HEK293 (cell line): Measurements from ENCODE around the gene ZNF367.
A peak's percentile ranks its signal among the peaks of the same experiment; 100 is the strongest.

Experiments used
- CTCF ChIA-PET: fragments of 350-600 bp; formaldehyde crosslinking; extraction: SDS; loops from one replicate; lab custom pipeline; 2021; ENCODE audit warnings: antibody characterized with exemption; lab: Yijun Ruan, JAX
- POLR2A ChIA-PET: fragments of 300-600 bp; formaldehyde crosslinking; extraction: SDS; loops from one replicate; lab custom pipeline; 2020; ENCODE audit warnings: antibody characterized with exemption, inconsistent platforms; lab: Yijun Ruan, JAX
- H3K27ac ChIP-seq: fragments of 200-500 bp; sonication (Bioruptor generic); 2 replicates; pipeline ENCODE4 v1.5.1; 2014; ENCODE audit warnings: low read depth, low read length, control low read depth, inconsistent platforms; ENCODE audit errors: extremely low read depth
- H3K36me3 ChIP-seq, 2 experiments: fragments of 200-500 bp in 1 of 2; sonication (Bioruptor generic) in 1 of 2; 1 replicate in 1 of 2; 2 replicates in 1 of 2; pipeline ENCODE4 v1.5.1; 2014 to 2017; ENCODE audit warnings: inconsistent platforms in 2 of 2, low read length in 2 of 2; ENCODE audit not compliant: control insufficient read depth in 2 of 2, insufficient read depth in 1 of 2
- H3K4me1 ChIP-seq: fragments of 200-500 bp; sonication (Bioruptor generic); 2 replicates; pipeline ENCODE4 v1.5.1; 2014; ENCODE audit warnings: mild to moderate bottlenecking, low read length, inconsistent platforms; ENCODE audit not compliant: control insufficient read depth, insufficient read depth
- H3K4me3 ChIP-seq: 2 replicates; pipeline ENCODE4 v1.5.1; 2011; ENCODE audit warnings: low read depth, mild to moderate bottlenecking, control low read depth, low read length, moderate library complexity
- H3K9me3 ChIP-seq: fragments of 200-500 bp; sonication (Bioruptor generic); 2 replicates; pipeline ENCODE4 v1.5.1; 2014; ENCODE audit warnings: low read depth, low read length, inconsistent platforms; ENCODE audit not compliant: control insufficient read depth, insufficient read depth
- EGR2 ChIP-seq: fragments of 450-650 bp; formaldehyde crosslinking; IDR thresholded peaks from 2 replicates; pipeline ENCODE4 v1.5.1; 2016; ENCODE audit warnings: low read depth, missing biosample characterization, missing genetic modification characterization
- GLI2 ChIP-seq: fragments of 450-650 bp; formaldehyde crosslinking; IDR thresholded peaks from 2 replicates; pipeline ENCODE4; 2017; ENCODE audit warnings: missing biosample characterization, missing genetic modification characterization, low read depth, borderline replicate concordance
- GLIS2 ChIP-seq: fragments of 450-650 bp; formaldehyde crosslinking; IDR thresholded peaks from 2 replicates; pipeline ENCODE4 v1.5.1; 2016; ENCODE audit warnings: missing biosample characterization, missing genetic modification characterization
- HOXA7 ChIP-seq: sonication (generic); formaldehyde crosslinking; IDR thresholded peaks from 2 replicates; pipeline ENCODE4 v1.8.1; 2022; ENCODE audit warnings: missing genetic modification reagents, borderline replicate concordance
- KLF16 ChIP-seq: fragments of 450-650 bp; formaldehyde crosslinking; IDR thresholded peaks from 2 replicates; pipeline ENCODE4 v1.5.1; 2017; ENCODE audit warnings: missing biosample characterization, missing genetic modification characterization
- KLF8 ChIP-seq: fragments of 450-650 bp; formaldehyde crosslinking; IDR thresholded peaks from 2 replicates; pipeline ENCODE4 v1.5.1; 2016; ENCODE audit warnings: missing biosample characterization, missing genetic modification characterization
- SCRT2 ChIP-seq: fragments of 450-650 bp; formaldehyde crosslinking; IDR thresholded peaks from 2 replicates; pipeline ENCODE4 v1.5.1; 2016; ENCODE audit warnings: missing biosample characterization, missing genetic modification characterization
- SP2 ChIP-seq: fragments of 450-650 bp; formaldehyde crosslinking; IDR thresholded peaks from 2 replicates; pipeline ENCODE4 v1.5.1; 2016; ENCODE audit warnings: missing biosample characterization, missing genetic modification characterization
- SP3 ChIP-seq: fragments of 450-650 bp; formaldehyde crosslinking; IDR thresholded peaks from 2 replicates; pipeline ENCODE4 v1.5.1; 2016; ENCODE audit warnings: missing biosample characterization, missing genetic modification characterization
- TRIM28 ChIP-seq: IDR thresholded peaks from 2 replicates; pipeline ENCODE4 v1.6.1; 2011; ENCODE audit warnings: low read length, control low read depth, borderline replicate concordance
- ZBTB8A ChIP-seq: fragments of 450-650 bp; formaldehyde crosslinking; IDR thresholded peaks from 2 replicates; pipeline ENCODE4 v1.5.1; 2016; ENCODE audit warnings: missing biosample characterization, missing genetic modification characterization
- ZFHX2 ChIP-seq: fragments of 450-650 bp; formaldehyde crosslinking; conservative IDR thresholded peaks from 2 replicates; pipeline ENCODE4 v1.5.1; 2016; ENCODE audit warnings: missing biosample characterization, missing genetic modification characterization
- ZNF121 ChIP-seq: fragments of 450-650 bp; formaldehyde crosslinking; IDR thresholded peaks from 2 replicates; pipeline ENCODE4 v1.5.1; 2016; ENCODE audit warnings: missing biosample characterization, missing genetic modification characterization
- ZNF132 ChIP-seq: fragments of 450-650 bp; formaldehyde crosslinking; IDR thresholded peaks from 2 replicates; pipeline ENCODE4 v1.5.1; 2017; ENCODE audit warnings: missing biosample characterization, missing genetic modification characterization, borderline replicate concordance
- ZNF146 ChIP-seq: fragments of 450-650 bp; formaldehyde crosslinking; IDR thresholded peaks from 2 replicates; pipeline ENCODE4 v1.5.1; 2016; ENCODE audit warnings: missing biosample characterization, missing genetic modification characterization
- ZNF19 ChIP-seq: fragments of 450-650 bp; formaldehyde crosslinking; IDR thresholded peaks from 2 replicates; pipeline ENCODE4; 2016; ENCODE audit warnings: missing biosample characterization, missing genetic modification characterization, low read depth
- ZNF341 ChIP-seq: fragments of 450-650 bp; formaldehyde crosslinking; IDR thresholded peaks from 2 replicates; pipeline ENCODE4; 2016; ENCODE audit warnings: low read depth, missing biosample characterization, missing genetic modification characterization
- ZNF394 ChIP-seq: fragments of 450-650 bp; formaldehyde crosslinking; IDR thresholded peaks from 2 replicates; pipeline ENCODE4 v1.5.1; 2016; ENCODE audit warnings: missing biosample characterization, missing genetic modification characterization, mild to moderate bottlenecking, moderate library complexity, borderline replicate concordance
- ZNF558 ChIP-seq: fragments of 450-650 bp; formaldehyde crosslinking; IDR thresholded peaks from 2 replicates; pipeline ENCODE4 v1.5.1; 2016; ENCODE audit warnings: missing biosample characterization, missing genetic modification characterization
- ZNF621 ChIP-seq: fragments of 450-650 bp; formaldehyde crosslinking; IDR thresholded peaks from 2 replicates; pipeline ENCODE4 v1.5.1; 2017; ENCODE audit warnings: missing biosample characterization, missing genetic modification characterization
- ZNF626 ChIP-seq: fragments of 450-650 bp; sonication (Bioruptor Pico); formaldehyde crosslinking; IDR thresholded peaks from 2 replicates; pipeline ENCODE4 v1.5.1; 2018; ENCODE audit warnings: missing biosample characterization, missing genetic modification characterization, inconsistent platforms
- ZNF658 ChIP-seq: fragments of 450-650 bp; formaldehyde crosslinking; IDR thresholded peaks from 2 replicates; pipeline ENCODE4; 2016; ENCODE audit warnings: missing biosample characterization, missing genetic modification characterization
- ZNF701 ChIP-seq: fragments of 450-650 bp; formaldehyde crosslinking; IDR thresholded peaks from 2 replicates; pipeline ENCODE4 v1.5.1; 2016; ENCODE audit warnings: missing biosample characterization, missing genetic modification characterization
- ZNF76 ChIP-seq: fragments of 450-650 bp; formaldehyde crosslinking; IDR thresholded peaks from 2 replicates; pipeline ENCODE4; 2016; ENCODE audit warnings: low read depth, missing biosample characterization, missing genetic modification characterization, borderline replicate concordance
- TF ChIP-seq, protein P1 (sequence below): fragments of 450-650 bp; IDR thresholded peaks from 2 replicates; pipeline ENCODE4 v1.5.1; 2018; ENCODE audit warnings: missing biosample characterization, mild to moderate bottlenecking, missing genetic modification characterization
- TF ChIP-seq, protein P2 (sequence below): fragments of 450-650 bp; formaldehyde crosslinking; IDR thresholded peaks from 2 replicates; pipeline ENCODE4 v1.5.1; 2016; ENCODE audit warnings: missing biosample characterization, missing genetic modification characterization
- TF ChIP-seq, protein P3 (sequence below): fragments of 450-650 bp; formaldehyde crosslinking; IDR thresholded peaks from 2 replicates; pipeline ENCODE4 v1.5.1; 2016; ENCODE audit warnings: missing biosample characterization, missing genetic modification characterization
- TF ChIP-seq, protein P4 (sequence below): fragments of 450-650 bp; formaldehyde crosslinking; IDR thresholded peaks from 2 replicates; pipeline ENCODE4 v1.5.1; 2016; ENCODE audit warnings: missing biosample characterization, missing genetic modification characterization
- TF ChIP-seq, protein P5 (sequence below): fragments of 450-650 bp; formaldehyde crosslinking; IDR thresholded peaks from 2 replicates; pipeline ENCODE4 v1.5.1; 2017; ENCODE audit warnings: missing biosample characterization, missing genetic modification characterization

The ZNF367 gene

DNA sequence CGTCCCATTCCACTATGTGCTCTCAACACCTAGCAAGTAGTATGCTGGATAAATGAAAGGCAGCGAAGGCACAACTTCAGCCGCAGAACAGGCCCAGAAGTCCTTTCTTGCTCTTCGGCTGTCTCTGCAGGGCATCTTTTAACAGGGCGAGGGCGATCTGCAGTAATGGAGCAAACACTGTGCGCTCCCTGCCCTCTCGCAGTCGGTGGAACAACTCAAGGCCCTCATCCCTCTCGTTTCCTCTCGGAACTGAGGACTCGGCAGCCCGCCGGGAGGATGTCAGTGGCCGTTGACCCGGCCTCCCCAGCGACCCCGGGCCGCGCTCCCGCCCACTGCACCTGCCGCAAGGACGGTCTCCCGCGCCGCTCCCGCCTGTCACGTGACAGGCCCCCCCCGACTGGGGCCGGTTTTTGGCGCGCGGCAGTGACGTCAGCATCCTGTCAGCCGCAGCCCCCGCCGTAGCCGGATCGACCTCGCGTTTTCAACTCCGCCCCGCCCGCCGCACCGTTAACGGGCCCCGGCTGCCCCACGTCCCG, 1.1 kb downstream of the ZNF367 start:
- ChIA-PET CTCF (no interaction called here), POLR2A (interaction anchor here (0.6 kb wide), 1 partner anchor 8 kb away, joined by 3 read pairs; no protein-coding TSS in a partner anchor)
- Histone ChIP-seq H3K4me1 (peaks cover 5% of the 10 kb centered on the region; the same call in 1 of the 2 replicates), H3K36me3 (peaks cover 0 to 7% of the 10 kb centered on the region in 2 experiments; a peak in 2 of 3 replicates), H3K9me3 (no peaks in the 10 kb centered on the region), H3K4me3 (peak overlapping the region; percentile 70), H3K27ac (peak overlapping the region; percentile 98; the same call in 1 of the 2 replicates)
- TF ChIP-seq SCRT2 (no peak), ZNF701 (tag by site-specific recombination) (no peak), TRIM28 (no peak), ZNF658 (tag by site-specific recombination) (no peak), ZNF626 (tag by site-specific recombination) (no peak), KLF16 (tag by site-specific recombination) (no peak), ZNF146 (tag by site-specific recombination) (peak; percentile 7; the same call in 1 of the 2 replicates), ZNF132 (no peak), KLF8 (peak; percentile 41; the same call in 1 of the 2 replicates), EGR2 (tag by site-specific recombination) (peak; percentile 63; the same call in 1 of the 2 replicates), ZNF394 (tag by site-specific recombination) (peak; percentile 36; the same call in 1 of the 2 replicates), HOXA7 (CRISPR knock-in tag) (no peak), ZNF621 (no peak), ZNF121 (tag by site-specific recombination) (no peak), SP2 (tag by site-specific recombination) (peak; percentile 80), SP3 (tag by site-specific recombination) (peak; percentile 71), ZNF76 (tag by site-specific recombination) (peak; percentile 45; the same call in 1 of the 2 replicates), ZNF19 (tag by site-specific recombination) (no peak), GLI2 (tag by site-specific recombination) (no peak), ZNF341 (peak; percentile 30; the same call in 1 of the 2 replicates), GLIS2 (tag by site-specific recombination) (peak; percentile 92), ZFHX2 (tag by site-specific recombination) (peak; percentile 68), ZNF558 (tag by site-specific recombination) (no peak), ZBTB8A (tag by site-specific recombination) (peak; percentile 15; the same call in 1 of the 2 replicates)
- TF ChIP-seq, protein P1, sequence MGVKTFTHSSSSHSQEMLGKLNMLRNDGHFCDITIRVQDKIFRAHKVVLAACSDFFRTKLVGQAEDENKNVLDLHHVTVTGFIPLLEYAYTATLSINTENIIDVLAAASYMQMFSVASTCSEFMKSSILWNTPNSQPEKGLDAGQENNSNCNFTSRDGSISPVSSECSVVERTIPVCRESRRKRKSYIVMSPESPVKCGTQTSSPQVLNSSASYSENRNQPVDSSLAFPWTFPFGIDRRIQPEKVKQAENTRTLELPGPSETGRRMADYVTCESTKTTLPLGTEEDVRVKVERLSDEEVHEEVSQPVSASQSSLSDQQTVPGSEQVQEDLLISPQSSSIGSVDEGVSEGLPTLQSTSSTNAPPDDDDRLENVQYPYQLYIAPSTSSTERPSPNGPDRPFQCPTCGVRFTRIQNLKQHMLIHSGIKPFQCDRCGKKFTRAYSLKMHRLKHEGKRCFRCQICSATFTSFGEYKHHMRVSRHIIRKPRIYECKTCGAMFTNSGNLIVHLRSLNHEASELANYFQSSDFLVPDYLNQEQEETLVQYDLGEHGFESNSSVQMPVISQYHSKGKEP (tag by site-specific recombination), result no peak
- TF ChIP-seq, protein P2, sequence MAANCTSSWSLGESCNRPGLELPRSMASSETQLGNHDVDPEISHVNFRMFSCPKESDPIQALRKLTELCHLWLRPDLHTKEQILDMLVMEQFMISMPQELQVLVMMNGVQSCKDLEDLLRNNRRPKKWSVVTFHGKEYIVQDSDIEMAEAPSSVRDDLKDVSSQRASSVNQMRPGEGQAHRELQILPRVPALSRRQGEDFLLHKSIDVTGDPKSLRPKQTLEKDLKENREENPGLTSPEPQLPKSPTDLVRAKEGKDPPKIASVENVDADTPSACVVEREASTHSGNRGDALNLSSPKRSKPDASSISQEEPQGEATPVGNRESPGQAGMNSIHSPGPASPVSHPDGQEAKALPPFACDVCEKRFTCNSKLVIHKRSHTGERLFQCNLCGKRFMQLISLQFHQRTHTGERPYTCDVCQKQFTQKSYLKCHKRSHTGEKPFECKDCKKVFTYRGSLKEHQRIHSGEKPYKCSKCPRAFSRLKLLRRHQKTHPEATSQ (tag by site-specific recombination), result 0 out of 2 replicates have a peak, but pooled peaks have one; percentile 43
- TF ChIP-seq, protein P3, sequence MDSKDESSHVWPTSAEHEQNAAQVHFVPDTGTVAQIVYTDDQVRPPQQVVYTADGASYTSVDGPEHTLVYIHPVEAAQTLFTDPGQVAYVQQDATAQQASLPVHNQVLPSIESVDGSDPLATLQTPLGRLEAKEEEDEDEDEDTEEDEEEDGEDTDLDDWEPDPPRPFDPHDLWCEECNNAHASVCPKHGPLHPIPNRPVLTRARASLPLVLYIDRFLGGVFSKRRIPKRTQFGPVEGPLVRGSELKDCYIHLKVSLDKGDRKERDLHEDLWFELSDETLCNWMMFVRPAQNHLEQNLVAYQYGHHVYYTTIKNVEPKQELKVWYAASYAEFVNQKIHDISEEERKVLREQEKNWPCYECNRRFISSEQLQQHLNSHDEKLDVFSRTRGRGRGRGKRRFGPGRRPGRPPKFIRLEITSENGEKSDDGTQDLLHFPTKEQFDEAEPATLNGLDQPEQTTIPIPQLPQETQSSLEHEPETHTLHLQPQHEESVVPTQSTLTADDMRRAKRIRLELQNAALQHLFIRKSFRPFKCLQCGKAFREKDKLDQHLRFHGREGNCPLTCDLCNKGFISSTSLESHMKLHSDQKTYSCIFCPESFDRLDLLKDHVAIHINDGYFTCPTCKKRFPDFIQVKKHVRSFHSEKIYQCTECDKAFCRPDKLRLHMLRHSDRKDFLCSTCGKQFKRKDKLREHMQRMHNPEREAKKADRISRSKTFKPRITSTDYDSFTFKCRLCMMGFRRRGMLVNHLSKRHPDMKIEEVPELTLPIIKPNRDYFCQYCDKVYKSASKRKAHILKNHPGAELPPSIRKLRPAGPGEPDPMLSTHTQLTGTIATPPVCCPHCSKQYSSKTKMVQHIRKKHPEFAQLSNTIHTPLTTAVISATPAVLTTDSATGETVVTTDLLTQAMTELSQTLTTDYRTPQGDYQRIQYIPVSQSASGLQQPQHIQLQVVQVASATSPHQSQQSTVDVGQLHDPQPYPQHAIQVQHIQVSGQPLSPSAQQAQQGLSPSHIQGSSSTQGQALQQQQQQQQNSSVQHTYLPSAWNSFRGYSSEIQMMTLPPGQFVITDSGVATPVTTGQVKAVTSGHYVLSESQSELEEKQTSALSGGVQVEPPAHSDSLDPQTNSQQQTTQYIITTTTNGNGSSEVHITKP (tag by site-specific recombination), result no peak
- TF ChIP-seq, protein P4, sequence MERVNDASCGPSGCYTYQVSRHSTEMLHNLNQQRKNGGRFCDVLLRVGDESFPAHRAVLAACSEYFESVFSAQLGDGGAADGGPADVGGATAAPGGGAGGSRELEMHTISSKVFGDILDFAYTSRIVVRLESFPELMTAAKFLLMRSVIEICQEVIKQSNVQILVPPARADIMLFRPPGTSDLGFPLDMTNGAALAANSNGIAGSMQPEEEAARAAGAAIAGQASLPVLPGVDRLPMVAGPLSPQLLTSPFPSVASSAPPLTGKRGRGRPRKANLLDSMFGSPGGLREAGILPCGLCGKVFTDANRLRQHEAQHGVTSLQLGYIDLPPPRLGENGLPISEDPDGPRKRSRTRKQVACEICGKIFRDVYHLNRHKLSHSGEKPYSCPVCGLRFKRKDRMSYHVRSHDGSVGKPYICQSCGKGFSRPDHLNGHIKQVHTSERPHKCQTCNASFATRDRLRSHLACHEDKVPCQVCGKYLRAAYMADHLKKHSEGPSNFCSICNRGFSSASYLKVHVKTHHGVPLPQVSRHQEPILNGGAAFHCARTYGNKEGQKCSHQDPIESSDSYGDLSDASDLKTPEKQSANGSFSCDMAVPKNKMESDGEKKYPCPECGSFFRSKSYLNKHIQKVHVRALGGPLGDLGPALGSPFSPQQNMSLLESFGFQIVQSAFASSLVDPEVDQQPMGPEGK, result peak; percentile 95
- TF ChIP-seq, protein P5, sequence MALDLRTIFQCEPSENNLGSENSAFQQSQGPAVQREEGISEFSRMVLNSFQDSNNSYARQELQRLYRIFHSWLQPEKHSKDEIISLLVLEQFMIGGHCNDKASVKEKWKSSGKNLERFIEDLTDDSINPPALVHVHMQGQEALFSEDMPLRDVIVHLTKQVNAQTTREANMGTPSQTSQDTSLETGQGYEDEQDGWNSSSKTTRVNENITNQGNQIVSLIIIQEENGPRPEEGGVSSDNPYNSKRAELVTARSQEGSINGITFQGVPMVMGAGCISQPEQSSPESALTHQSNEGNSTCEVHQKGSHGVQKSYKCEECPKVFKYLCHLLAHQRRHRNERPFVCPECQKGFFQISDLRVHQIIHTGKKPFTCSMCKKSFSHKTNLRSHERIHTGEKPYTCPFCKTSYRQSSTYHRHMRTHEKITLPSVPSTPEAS (tag by site-specific recombination), result no peak
